IMR-90 (cell line): ENCODE measurements around the gene CNTN4. TPM values are rescaled to one million over a fixed set of nuclear protein-coding genes. Genes with fewer than 3 reads are reported as not detected.

Experiments
- ATAC-seq: fragments of 200-7000 bp; cut with Tn5 transposase; 2 replicates; pipeline ENCODE4 v1.9.1; 2020; ENCODE audit warnings: low read depth, mild to moderate bottlenecking, moderate library complexity
- BruUV-seq: library from RNA; stranded (reverse); fragments of 400-500 nt; replicated peaks from 2 replicates; lab custom pipeline; 2021; lab: Mats Ljungman, UMichigan
- CTCF ChIA-PET: fragments of 300-600 bp; formaldehyde crosslinking; extraction: SDS; loops from one replicate; lab custom pipeline; 2021; ENCODE audit warnings: antibody characterized with exemption; lab: Yijun Ruan, JAX
- POLR2A ChIA-PET: fragments of 300-600 bp; sonication (Branson Sonifier 250); formaldehyde crosslinking; loops from one replicate; lab custom pipeline; 2022; ENCODE audit warnings: antibody characterized with exemption; ENCODE audit not compliant: unreplicated experiment; lab: Charles Lee
- DNase-seq: peaks from one replicate; pipeline ENCODE4 v3.0.0; 2013
- H2AFZ ChIP-seq: replicated peaks from 2 replicates; pipeline ENCODE3; 2013; ENCODE audit warnings: low read length, mild to moderate bottlenecking; ENCODE audit not compliant: poor library complexity
- H2AK5ac ChIP-seq: 2 replicates; pipeline ENCODE4 v1.6.1; 2013; ENCODE audit warnings: low read depth, low read length, inconsistent platforms
- H2AK9ac ChIP-seq: replicated peaks from 2 replicates; pipeline ENCODE3; 2013; ENCODE audit warnings: mild to moderate bottlenecking, low read depth, low read length, moderate library complexity; ENCODE audit not compliant: poor library complexity
- H2BK120ac ChIP-seq: 2 replicates; pipeline ENCODE4 v1.6.1; 2013; ENCODE audit warnings: low read depth, low read length, inconsistent platforms
- H2BK15ac ChIP-seq: 3 replicates; pipeline ENCODE4 v1.6.1; 2013; ENCODE audit warnings: low read depth, low read length, inconsistent platforms
- H2BK20ac ChIP-seq: 2 replicates; pipeline ENCODE4 v1.6.1; 2013; ENCODE audit warnings: low read depth, mild to moderate bottlenecking, inconsistent platforms, low read length, moderate library complexity
- H2BK5ac ChIP-seq: 2 replicates; pipeline ENCODE4 v1.6.1; 2013; ENCODE audit warnings: mild to moderate bottlenecking, low read depth, low read length, inconsistent platforms; ENCODE audit not compliant: poor library complexity, severe bottlenecking
- H3K14ac ChIP-seq: replicated peaks from 2 replicates; pipeline ENCODE4 v1.6.1; 2013; ENCODE audit warnings: low read depth, low read length, inconsistent platforms
- H3K18ac ChIP-seq: 2 replicates; pipeline ENCODE4 v1.6.1; 2013; ENCODE audit warnings: low read depth, low read length, control low read depth
- H3K23ac ChIP-seq: 2 replicates; pipeline ENCODE4 v1.6.1; 2013; ENCODE audit warnings: low read depth, low read length, inconsistent platforms
- H3K27ac ChIP-seq: 2 replicates; pipeline ENCODE4 v1.5.1; 2013; ENCODE audit warnings: mild to moderate bottlenecking, control low read depth, low read length; ENCODE audit not compliant: insufficient read depth
- H3K27me3 ChIP-seq: 2 replicates; pipeline ENCODE4 v1.6.1; 2013; ENCODE audit warnings: low read length; ENCODE audit not compliant: control insufficient read depth, insufficient read depth
- H3K36me3 ChIP-seq: 2 replicates; pipeline ENCODE4 v1.6.1; 2013; ENCODE audit warnings: low read length, mixed read lengths; ENCODE audit not compliant: control insufficient read depth, insufficient read depth
- H3K4ac ChIP-seq: 2 replicates; pipeline ENCODE4 v1.6.1; 2013; ENCODE audit warnings: low read depth, low read length, inconsistent platforms
- H3K4me1 ChIP-seq: 2 replicates; pipeline ENCODE4 v1.6.1; 2013; ENCODE audit warnings: low read length, mixed read lengths; ENCODE audit not compliant: control insufficient read depth, insufficient read depth
- H3K4me2 ChIP-seq: 2 replicates; pipeline ENCODE4 v1.6.1; 2013; ENCODE audit warnings: low read depth, mild to moderate bottlenecking, control low read depth, low read length, moderate library complexity
- H3K4me3 ChIP-seq: 2 replicates; pipeline ENCODE4 v1.5.1; 2013; ENCODE audit warnings: low read depth, mild to moderate bottlenecking, control low read depth, low read length, moderate library complexity; ENCODE audit not compliant: insufficient read depth
- H3K56ac ChIP-seq: 2 replicates; pipeline ENCODE4 v1.6.1; 2013; ENCODE audit warnings: low read length, inconsistent platforms; ENCODE audit not compliant: insufficient read depth; ENCODE audit errors: extremely low read depth
- H3K79me1 ChIP-seq, 2 experiments: 2 replicates each; pipeline ENCODE4 v1.6.1; 2013; ENCODE audit warnings: low read length in 2 of 2, inconsistent platforms in 1 of 2, low read depth in 1 of 2
- H3K9ac ChIP-seq: 2 replicates; pipeline ENCODE4 v1.6.1; 2013; ENCODE audit warnings: low read depth, low read length, control low read depth
- H3K9me1 ChIP-seq: 2 replicates; pipeline ENCODE4 v1.6.1; 2013; ENCODE audit warnings: low read length, inconsistent platforms; ENCODE audit not compliant: insufficient read depth
- H3K9me3 ChIP-seq: 2 replicates; pipeline ENCODE4 v1.6.1; 2013; ENCODE audit warnings: low read length; ENCODE audit not compliant: control insufficient read depth, insufficient read depth
- H4K20me1 ChIP-seq: 2 replicates; pipeline ENCODE4 v1.6.1; 2013; ENCODE audit warnings: low read length, inconsistent platforms; ENCODE audit not compliant: insufficient read depth
- H4K5ac ChIP-seq: 2 replicates; pipeline ENCODE4 v1.6.1; 2013; ENCODE audit warnings: mild to moderate bottlenecking, low read depth, low read length, control low read depth
- H4K8ac ChIP-seq, 2 experiments: 2 replicates each; pipeline ENCODE4 v1.6.1; 2013; ENCODE audit warnings: low read depth in 2 of 2, low read length in 2 of 2, control low read depth in 1 of 2, inconsistent platforms in 1 of 2
- H4K91ac ChIP-seq: 2 replicates; pipeline ENCODE4 v1.6.1; 2013; ENCODE audit warnings: low read depth, low read length, inconsistent platforms; ENCODE audit not compliant: insufficient read depth
- CHD1 ChIP-seq: IDR thresholded peaks from 2 replicates; pipeline ENCODE4 v1.6.1; 2012; ENCODE audit warnings: low read depth, low read length, improper control_type of control experiment
- MAFK ChIP-seq: IDR thresholded peaks from 2 replicates; pipeline ENCODE4 v1.6.1; 2012; ENCODE audit warnings: low read depth, low read length, improper control_type of control experiment
- MAZ ChIP-seq: IDR thresholded peaks from 2 replicates; pipeline ENCODE4 v1.6.1; 2012; ENCODE audit warnings: low read depth, mild to moderate bottlenecking, low read length, improper control_type of control experiment, moderate library complexity, borderline replicate concordance
- RFX5 ChIP-seq: IDR thresholded peaks from 2 replicates; pipeline ENCODE4 v1.8.0; 2012; ENCODE audit warnings: low read depth, mild to moderate bottlenecking, low read length, moderate library complexity
- SMC3 ChIP-seq: fragments of 150-350 bp; IDR thresholded peaks from 2 replicates; pipeline ENCODE4 v1.6.1; 2016; ENCODE audit warnings: low read depth, mild to moderate bottlenecking, antibody characterized with exemption, low read length, moderate library complexity
- WGBS, 2 experiments: methylation state at CpG; one replicate each; pipeline versions ENCODE4 v1.1.5 to v1.1.7; 2013; ENCODE audit warnings: missing lambda C conversion rate in 2 of 2; ENCODE audit not compliant: insufficient read length in 1 of 2; ENCODE audit errors: extremely low coverage in 2 of 2; 5-methylcytosine and 5-hydroxymethylcytosine counted together
- dilution Hi-C: fragments of 300-500 bp; cut with HindIII; formaldehyde crosslinking; loops from one replicate; pipeline ENCODE4 v1.14.3; 2018; ENCODE audit warnings: low sequenced_read_pairs; ENCODE audit not compliant: unreplicated experiment
- in situ Hi-C: fragments of 300-500 bp; cut with MboI; formaldehyde crosslinking; loops from 3 replicates; pipeline ENCODE4 v1.14.3; 2019; ENCODE audit warnings: low sequenced_read_pairs, inconsistent platforms, mixed read lengths
- intact Hi-C: fragments of 100-400 bp; cut with micrococcal nuclease; formaldehyde crosslinking; loops from 2 replicates; pipeline ENCODE4 v1.10.0; 2022
- polyA plus RNA-seq, 3 experiments: library from polyadenylated mRNA; depleted of rRNA; stranded (reverse); fragments of >200 nt; gene quantifications; 2 replicates each; pipeline ENCODE4 v1.2.3, GENCODE V29; 2012; ENCODE audit warnings: low replicate concordance in 1 of 3
- total RNA-seq: library from RNA; depleted of rRNA; stranded (reverse); fragments of >200 nt; gene quantifications from 2 replicates; pipeline ENCODE4 v1.2.3, GENCODE V29; 2012
- TF ChIP-seq, protein P1 (sequence below): conservative IDR thresholded peaks from 2 replicates; pipeline ENCODE4 v1.5.1; 2012; ENCODE audit warnings: mild to moderate bottlenecking, low read depth, low read length, improper control_type of control experiment
- TF ChIP-seq, protein P2 (sequence below): fragments of 150-350 bp; IDR thresholded peaks from 2 replicates; pipeline ENCODE4 v1.6.1; 2016; ENCODE audit warnings: low read depth, mild to moderate bottlenecking, low read length, moderate library complexity, borderline replicate concordance

Gene CNTN4
- total and polyA plus RNA-seq, 2 of the 4 experiments (the other 2 are of a cell fraction) = under 0.01 TPM; not detected in 1

DNA sequence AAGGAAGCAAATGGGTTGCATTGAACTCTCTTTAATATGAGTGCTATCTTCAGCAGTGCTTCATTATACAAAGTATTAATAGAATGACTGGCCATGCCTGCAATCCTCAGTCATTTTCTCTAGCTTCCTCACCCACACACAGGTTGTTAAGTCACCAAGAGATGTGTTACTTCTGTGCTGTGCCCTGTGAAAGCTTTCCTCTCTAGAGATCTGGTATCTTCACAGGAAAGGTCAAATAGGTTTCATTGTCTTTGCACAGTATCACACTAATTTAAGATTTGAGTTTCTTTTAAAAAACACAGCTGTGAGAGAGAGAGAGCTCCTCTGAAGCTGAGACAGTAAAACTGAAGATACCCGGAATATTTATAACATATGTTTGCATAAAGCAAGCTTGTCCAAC lies 278.6 kb downstream of the CNTN4 start:
- Histone ChIP-seq H2AFZ (no peak overlapping the region), H3K4ac (no peak overlapping the region), H4K5ac (no peak overlapping the region), H3K9ac (no peak overlapping the region), H2AK9ac (no peak overlapping the region), H4K8ac (no peak overlapping the region), H3K14ac (no peak overlapping the region), H4K20me1 (no peaks in the 10 kb centered on the region), H3K36me3 (no peaks in the 10 kb centered on the region), H2AK5ac (no peak overlapping the region), H3K9me3 (peaks cover 1% of the 10 kb centered on the region; the same call in 1 of the 2 replicates), H4K91ac (no peak overlapping the region), H3K9me1 (no peaks in the 10 kb centered on the region), H3K56ac (no peak overlapping the region), H3K27me3 (no peaks in the 10 kb centered on the region), H3K4me3 (no peak overlapping the region), H3K27ac (no peak overlapping the region), H3K4me2 (no peak overlapping the region), H3K79me1 (no peaks in the 10 kb centered on the region), H2BK120ac (no peak overlapping the region), H2BK5ac (no peak overlapping the region), H3K18ac (no peak overlapping the region), H3K4me1 (no peaks in the 10 kb centered on the region), H2BK20ac (no peak overlapping the region), H2BK15ac (no peak overlapping the region), H3K23ac (no peak overlapping the region)
- WGBS, 2 experiments = no CpG with 5 or more reads among the region's 1 CpG
- dilution Hi-C loops (no loop called here), in situ Hi-C loops (no loop called here), intact Hi-C loops (no loop called here)
- BruUV-seq = no TSS peak
- ChIA-PET POLR2A (no interaction called here), CTCF (interaction anchor here (0.6 kb wide), 1 partner anchor 697 kb away, joined by 4 read pairs; no protein-coding TSS in a partner anchor)
- TF ChIP-seq, protein P1, sequence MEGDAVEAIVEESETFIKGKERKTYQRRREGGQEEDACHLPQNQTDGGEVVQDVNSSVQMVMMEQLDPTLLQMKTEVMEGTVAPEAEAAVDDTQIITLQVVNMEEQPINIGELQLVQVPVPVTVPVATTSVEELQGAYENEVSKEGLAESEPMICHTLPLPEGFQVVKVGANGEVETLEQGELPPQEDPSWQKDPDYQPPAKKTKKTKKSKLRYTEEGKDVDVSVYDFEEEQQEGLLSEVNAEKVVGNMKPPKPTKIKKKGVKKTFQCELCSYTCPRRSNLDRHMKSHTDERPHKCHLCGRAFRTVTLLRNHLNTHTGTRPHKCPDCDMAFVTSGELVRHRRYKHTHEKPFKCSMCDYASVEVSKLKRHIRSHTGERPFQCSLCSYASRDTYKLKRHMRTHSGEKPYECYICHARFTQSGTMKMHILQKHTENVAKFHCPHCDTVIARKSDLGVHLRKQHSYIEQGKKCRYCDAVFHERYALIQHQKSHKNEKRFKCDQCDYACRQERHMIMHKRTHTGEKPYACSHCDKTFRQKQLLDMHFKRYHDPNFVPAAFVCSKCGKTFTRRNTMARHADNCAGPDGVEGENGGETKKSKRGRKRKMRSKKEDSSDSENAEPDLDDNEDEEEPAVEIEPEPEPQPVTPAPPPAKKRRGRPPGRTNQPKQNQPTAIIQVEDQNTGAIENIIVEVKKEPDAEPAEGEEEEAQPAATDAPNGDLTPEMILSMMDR = no peak
- TF ChIP-seq RFX5 (no peak), MAFK (no peak), SMC3 (no peak), CHD1 (no peak), MAZ (no peak)
- TF ChIP-seq, protein P2, sequence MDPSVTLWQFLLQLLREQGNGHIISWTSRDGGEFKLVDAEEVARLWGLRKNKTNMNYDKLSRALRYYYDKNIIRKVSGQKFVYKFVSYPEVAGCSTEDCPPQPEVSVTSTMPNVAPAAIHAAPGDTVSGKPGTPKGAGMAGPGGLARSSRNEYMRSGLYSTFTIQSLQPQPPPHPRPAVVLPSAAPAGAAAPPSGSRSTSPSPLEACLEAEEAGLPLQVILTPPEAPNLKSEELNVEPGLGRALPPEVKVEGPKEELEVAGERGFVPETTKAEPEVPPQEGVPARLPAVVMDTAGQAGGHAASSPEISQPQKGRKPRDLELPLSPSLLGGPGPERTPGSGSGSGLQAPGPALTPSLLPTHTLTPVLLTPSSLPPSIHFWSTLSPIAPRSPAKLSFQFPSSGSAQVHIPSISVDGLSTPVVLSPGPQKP = no peak
- ATAC-seq (no peak), DNase-seq (no peak)
